ENCODE measurements around the gene COX5A.

Gene COX5A

DNA sequence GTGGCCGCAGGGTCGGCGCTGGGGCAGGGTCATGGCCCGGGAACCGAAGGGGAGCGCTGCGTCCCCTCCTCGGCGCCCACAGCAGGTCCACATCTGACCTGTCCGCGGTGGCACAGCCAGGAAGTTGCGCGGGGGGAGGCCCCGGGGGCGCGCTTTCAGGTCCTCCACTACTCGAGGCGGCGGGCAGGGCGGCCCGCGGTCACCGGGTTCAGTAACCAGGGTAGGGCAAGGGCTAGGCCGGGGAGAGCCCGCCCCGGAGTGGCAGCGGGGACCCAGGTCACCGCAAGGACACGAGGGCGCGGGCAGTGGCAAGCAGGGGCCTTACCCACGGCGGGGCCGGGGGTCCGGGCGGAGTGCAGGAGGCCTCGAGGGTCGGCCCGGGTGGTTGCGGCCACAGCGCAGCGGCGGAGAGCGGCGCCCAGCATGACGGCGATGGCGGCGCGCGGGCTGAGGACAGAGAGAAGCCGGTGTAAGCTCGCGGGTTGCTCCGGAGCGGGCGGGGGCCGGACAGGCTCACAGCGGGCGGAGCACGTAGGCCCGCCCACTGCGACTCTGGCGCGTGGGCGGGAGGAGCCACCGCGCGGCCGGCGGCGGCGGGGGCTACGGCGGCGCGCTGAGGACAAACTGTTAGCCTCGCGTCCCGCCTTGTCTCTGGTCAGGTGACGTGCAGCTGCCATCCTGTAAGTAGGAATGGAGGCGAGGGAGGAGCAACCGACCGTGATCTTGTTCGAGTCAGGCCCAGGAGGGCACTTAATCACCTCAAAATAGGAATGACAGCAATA, at the start of gene COX5A:
Gene COX5A, minus strand, starts transcription at position 484 of the 782 bp plus-strand sequence. Its CDS starts 59 bp downstream, at position 425.
- peak; percentile 92 for DNase-seq

DNA sequence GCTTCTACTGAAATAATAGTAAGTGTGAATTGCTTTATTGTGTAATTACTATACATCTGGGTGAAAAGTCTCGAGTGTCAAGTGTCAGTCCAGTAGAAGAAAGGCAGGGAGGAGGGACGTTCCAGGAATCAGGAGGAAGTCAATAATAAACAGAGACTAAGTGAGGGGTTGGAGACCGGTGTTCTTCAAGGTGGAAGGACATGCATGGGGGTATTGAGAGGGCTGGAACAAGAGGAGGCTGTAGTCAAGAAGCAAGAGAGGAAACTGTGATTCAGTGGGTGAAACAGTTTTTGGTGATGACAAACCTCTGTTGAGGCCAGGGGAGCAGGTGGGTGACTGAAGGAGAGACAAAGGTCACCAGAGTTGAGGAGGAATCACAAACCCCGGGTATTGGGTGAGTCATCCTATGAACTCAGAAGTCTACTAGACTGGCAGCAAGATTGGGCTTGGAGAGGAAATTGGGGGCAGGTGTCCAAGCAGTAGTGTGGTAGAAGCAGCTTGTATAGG, 45.9 kb upstream of the COX5A start:
- DNase-seq: peak; percentile 13

DNA sequence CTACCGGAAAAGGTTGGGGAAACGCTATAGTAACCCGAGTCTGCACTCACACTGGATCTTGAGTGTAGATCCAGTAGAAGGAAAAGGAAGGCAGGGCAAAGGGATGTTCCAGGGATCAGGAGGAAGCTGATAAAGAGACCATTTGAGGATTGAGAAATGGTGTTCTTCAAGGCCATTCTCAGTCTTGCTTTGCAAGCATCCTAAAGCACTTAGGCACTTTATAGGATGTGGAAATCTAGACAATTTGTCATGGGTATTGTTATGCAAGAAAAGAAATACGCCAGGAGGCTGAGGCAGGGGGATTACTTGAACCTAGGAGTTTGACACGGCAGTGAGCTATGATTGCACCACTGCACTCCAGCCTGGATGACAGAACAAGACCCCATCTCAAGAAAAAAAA, 44.3 kb upstream of the COX5A start:
- DNase-seq: no peak

DNA sequence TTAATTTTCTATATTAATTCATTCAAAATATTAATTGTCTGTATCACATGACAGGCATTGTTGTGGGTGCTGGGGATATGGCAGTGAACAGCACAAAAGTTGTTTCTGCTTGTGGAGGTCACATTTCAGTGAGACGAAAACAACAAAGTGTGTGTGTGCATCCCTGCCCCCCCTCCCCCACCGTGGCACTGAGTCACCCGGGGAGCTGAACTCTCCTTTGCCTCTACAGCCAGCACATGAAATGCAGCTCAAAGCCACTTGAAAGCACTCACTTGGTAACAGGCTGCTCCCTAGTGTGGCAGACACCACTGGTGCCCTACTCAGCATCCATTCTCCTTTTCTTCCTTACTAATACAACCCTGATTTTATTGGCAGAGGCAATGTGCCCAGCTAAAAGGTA, 40.6 kb upstream of the COX5A start:
- no peak for DNase-seq

DNA sequence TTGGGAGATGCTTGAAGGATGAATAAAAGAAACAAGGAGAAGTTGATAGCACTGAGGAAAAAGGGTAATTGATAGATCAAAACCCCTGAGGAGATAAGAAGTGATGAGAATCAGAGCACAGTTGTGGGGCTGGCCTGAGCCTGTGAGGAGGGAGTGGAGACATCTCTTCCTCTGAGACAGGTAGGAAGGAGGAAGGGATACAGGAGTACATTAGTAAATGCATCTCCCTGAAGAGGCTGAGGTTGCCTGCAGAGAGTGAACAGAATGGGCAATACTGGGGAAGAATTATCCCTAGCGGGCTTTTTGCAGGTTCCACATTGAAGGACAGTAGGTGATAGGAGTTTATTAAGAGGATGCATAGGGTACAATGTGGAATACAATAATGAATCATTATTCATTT, 40.2 kb upstream of the COX5A start:
- DNase-seq: no peak

DNA sequence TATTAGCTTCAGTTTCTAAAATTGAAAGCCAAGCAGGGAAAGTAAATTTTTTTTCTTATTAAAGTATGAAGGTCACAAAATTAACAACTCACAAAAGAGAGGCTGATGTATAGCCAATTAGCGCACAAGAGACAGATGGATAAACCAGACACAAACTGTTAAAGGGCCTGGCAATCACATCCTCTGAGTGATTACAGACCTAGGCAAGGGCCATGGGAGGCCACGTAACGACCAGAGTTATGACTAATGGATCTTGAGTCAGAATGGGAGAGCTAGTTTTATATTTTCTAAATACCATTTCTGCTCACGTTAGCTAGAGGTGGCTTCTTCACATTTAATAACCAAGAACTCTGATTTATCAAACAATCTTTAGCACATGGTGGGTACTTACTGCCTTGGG, 39.7 kb upstream of the COX5A start:
- DNase-seq: no peak

DNA sequence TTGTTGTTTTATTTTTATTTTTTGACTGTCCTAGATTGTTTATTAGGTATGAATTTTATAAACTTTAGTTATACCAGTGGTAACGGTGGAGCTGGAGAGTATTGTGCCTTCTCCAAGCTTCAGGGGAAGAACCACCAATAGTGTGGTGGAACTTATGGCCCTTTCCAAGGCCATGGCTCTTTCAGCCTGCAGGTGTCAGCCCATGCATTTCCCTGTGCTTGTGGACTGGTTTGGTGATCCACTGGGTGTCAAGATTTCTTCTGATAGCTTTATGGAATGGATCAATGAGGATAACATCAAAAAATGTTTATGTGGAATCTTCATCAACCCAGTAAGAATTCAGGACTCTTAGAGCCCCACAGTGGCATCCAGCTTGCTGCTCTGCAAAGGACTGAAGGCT, 38.3 kb upstream of the COX5A start:
- peak; percentile 3 for DNase-seq

DNA sequence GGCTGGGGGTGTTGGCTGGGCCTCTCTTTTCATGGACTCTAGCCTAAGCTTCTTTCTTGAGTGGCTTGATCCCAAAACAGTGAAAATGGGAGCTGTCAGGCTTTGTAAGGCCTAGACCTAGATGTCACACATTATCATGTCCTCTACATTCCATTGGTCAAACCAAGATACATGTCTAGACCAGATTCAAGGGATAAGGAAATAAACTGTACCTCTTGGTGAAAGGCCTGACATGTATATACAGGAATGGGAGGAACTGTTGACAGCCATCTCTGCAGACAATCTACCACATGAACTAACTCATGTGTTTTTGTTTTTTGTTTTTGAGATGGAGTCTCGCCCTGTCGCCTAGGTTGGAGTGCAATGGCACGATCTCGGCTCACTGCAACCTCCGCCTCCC, 29.8 kb upstream of the COX5A start:
- no peak for DNase-seq

DNA sequence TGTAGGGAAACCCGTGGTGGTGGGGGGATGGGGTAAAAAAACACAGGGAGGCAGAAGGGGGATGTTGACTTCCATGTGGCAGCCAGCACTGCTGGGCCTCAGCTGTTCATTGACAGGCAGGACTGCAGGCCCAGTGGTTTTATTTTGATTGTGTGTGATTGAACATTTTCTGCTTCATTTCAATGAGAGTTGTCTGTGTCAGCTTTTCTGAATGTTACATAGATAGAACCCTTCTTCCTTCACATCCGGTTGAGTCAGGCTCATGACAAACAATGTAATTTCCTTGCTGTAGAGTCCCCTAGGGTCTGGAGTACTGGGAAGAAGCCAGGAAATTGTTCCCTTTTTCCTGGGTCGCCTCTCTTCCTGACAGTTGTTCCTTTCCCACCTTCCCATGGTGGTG, 26.9 kb upstream of the COX5A start:
- no peak for DNase-seq

DNA sequence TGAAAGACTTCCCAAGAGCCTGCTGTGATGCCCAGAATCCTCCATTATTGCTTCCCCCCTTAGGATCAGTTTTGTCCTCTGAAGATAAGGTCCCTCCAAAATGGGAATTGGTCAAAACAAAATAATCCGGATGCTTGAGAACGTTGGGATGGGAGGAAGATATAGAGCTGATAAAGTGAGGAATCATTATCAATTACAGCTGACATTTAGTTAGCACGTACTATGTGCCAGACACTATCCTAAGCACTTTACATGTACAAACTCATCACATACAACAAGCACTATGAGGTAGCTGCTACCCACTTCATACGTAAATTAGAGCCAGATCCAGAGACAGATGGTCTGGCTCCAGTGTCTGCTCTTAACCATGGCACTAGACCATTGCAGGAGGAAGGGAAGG, 25.3 kb upstream of the COX5A start:
- no peak for DNase-seq

DNA sequence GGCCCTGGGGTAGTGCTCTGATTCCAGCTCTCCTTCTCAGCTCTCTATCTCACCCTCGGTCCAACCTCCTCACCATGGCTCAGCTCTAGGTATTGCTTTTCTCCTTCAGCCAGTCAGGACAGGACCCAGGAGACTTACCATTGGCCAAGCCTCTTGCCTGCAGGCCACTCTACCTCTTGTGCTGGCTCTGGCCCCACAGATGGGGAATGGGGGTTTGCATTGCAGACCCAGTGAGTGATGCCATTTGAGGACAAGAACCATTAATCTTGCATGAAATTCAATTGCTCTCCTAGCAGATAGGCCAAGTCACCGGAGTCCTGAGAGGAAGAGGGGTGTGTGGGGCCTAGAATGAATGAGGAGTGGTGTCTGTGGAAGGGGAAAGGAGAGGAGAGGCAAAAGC, 24.8 kb upstream of the COX5A start:
- no peak for DNase-seq

DNA sequence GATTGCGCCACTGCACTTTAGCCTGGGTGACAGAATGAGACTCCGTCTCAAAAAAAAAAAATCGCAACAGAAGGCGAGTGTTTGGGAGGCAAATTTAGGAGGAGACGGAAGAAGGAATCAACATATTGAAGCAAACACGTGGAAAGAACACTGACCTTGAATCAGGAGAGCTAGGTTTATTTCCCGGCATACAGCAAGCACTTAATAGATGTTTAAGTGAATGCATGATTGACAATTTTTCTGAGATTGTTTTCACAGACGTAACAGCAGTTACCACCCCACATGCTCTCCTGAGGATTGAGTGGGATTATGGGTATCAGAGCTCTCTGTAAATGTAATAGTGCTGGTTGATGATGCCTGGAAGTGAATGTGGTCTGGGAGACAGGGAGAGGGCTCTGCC, 24.3 kb upstream of the COX5A start:
- DNase-seq: no peak

DNA sequence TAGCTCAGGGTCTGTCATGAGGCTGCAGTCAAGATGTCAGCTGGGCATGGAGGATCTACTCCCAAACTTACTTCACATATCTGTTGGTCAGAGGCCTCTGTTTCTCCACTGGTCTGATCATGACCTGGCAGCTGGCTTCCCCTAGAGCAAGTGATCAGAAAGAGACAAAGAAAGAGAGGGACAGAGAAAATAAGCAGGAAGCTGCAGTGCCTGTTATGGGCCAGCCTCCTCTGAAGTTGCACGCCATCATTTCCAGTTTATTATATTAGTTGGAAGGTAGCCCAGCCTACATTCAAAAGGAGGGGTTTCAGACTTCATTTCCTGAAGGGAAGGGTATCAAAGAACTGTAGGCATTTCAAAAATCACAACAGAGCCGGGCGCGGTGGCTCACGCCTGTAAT, 23.7 kb upstream of the COX5A start:
- no peak for DNase-seq

DNA sequence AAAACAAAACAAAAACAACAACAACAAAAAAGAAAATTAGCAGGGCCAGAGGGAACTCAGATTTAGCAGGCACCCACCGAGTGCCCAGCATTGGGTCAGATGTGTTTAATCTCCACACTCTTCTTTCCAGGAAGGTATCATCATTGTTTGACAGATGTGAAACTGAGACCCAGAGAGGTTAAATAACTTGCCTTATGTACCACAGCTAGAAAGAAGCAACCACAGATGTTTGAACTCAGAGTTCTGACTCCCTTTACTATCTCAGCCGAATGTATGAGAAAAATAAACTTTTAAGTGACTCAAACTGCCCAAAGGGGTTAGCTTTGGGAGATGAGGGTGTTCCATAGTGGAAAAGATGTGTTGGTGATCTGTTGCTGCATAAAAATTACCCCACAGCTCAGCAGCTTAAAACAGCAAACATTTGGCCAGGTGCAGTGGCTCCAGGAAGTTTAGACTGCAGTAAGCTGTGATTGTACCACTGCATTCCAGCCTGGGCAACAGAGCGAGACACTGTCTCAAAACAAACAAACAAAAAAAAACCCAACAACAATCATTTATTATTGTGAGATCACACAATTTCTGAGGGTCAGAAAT, 23.2 kb upstream of the COX5A start:
- no peak for DNase-seq

DNA sequence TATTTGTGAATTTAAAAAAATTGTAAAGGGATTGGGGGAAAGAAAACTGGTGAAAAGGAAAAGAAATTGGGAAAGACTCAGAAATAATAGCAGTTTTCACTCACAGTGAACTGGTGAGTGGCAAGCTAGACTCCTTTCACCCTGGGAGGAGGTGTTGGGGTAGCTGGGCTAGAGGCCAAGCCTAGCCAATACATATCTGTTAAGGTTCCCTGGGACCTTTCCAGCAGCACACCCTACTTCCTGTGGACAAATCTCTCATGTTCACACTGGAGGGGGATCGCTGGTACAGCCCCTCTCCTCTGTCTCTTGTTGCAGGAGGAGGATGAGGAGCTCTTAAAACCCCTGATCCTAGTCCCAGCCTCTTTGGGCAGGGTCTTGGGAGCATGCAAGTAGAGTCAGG, 22.4 kb upstream of the COX5A start:
- DNase-seq: no peak

DNA sequence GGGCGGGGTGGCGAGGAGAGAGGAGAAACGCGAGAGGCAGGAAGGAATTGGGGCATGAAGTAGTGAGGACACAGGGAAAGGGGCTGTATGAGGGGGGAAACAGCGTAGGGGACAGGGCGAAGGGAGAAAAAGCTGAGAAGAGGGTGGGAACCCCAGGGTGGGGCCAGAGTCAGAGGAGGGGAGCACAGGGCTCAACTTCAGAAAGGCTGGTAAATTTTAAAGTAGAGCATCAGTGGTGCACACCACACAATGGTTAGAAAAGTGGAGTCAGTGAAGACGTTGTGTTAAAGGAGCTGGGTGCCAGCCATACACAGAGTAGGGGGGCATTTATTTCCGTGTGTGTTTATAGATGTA, 21.7 kb upstream of the COX5A start:
- no peak for DNase-seq

DNA sequence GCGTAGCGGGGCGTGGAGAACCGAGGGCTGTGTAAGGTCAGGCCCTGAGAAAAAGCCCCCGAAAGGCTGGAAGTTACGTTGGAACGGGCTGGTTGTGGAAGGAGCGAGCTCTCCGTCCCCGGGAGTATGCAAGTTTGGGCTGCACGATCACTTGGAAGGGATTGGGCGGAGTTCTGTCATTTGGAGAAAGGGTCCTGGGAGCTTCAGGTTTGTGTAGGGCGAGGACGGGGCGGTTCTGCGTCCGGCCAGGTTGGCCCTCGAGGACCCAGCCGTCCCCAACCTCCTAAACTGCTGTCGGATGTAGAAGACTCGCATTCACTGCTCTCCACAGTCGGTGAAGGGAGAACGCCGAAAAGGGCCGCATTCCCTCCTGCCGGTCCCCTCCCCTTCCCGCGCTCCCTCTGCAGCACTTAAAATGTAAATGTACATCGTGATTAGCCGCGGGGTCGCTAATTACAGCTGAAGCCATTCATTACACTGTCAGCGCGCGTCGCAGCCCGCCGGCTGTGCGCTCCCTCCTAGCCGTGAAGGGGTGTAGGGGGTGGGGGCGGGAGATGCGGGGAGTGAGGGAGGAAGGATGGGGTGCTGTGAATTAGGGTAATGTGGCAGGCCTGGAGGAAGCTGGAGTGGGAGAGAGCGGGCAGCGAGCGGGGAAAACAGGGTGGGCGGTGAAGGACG, 21.2 kb upstream of the COX5A start:
- peak; percentile 58 for DNase-seq

DNA sequence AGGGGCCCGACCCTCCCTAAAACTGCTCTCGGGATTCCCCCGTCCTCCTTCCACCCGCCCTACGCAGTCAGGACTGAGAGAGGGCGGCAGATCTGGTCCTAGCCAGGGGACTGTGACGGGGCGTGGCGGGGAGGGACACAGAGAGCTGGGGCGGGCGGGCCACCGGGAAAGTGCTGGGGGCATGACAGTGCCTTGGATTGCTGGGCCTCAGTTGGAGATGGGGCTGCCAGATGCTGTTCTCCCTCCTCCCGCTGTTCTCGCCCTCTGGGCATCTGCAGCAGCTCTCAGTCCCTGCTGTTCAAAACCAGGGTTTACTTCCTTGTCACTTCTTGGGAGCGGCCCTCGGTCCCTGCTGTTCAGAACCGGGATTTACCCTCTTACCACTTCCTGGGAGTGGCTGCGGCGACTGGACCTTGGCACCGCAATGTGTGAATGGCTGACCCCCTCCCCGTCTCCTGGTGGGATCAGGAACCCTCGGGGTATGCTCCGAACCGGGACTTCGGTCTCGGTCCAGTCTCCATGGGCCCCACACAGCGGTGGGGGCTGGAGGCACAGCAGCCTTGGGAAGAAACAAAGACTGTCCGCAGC, 20.5 kb upstream of the COX5A start:
- DNase-seq: peak; percentile 68

DNA sequence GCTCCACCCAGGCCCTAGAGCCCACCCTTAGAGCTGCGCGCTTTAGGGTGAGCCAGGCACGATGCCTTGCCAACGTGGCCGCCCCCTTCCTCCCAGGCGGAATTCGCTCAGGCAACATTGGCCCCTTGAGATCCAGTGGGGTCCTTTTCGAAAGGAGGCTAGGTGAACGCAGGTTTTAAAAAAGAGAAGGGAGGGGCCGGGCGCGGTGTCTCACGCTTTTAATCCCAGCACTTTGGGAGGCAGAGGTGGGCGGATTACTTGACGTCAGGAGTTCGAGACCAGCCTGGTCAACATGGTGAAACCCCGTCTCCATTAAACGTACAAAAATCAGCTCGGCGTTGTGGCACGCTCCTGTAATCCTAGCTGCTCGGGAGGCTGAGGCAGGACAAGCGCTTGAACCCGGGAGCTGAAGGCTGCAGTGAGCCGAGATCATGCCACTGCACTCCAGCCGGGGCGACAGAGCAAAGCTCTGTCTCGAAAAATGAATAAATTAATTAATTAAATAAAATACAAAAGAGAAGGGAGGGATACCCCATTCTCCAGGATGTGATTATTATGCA, 19.7 kb upstream of the COX5A start:
- DNase-seq: no peak

DNA sequence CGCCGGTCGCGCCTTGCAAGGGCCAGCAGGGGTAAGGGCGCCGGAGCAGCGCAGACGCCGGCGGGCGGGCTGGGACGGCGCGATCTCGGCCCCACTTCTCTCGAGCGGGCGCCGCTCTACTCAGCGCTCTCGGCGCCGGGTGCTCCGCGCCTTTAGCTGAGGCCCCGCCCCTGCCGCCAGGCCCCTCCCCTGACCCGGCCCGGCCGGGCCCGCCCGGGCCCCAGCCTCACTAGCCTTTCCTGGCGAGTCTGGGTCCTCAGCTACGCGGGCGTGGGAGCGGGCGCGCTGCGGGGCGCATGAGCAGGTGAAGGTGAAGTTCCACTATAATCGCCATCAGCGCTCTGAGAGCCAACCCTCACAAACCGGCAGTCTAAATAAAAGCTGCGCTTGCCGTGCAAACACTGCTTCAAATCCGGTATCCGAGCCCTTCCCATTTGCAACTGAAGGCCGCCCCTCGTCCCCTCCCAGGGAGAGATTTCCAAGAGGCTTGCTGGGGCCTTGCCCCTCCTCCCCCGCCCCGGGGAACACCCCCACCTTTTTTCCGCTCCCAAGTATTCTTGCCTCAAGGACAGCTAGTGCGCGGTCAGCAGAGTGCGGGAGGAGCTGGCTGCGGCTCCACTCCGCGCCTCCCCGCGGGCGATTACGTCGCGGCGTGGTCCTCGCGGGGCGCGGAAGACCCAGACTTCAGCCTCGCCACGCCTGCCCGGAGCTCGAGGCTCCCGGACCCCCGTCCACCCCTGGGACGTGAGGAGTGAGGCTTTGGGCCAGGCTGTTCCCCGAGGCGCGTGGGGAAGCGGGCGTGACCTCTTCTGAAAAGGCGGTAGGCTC, 19.0 kb upstream of the COX5A start, which contains the start of gene RPP25:
Gene RPP25, minus strand, starts transcription at position 125 of the 828 bp plus-strand sequence. CDS start 189 bp downstream, outside the sequence.
- DNase-seq: peak; percentile 84

DNA sequence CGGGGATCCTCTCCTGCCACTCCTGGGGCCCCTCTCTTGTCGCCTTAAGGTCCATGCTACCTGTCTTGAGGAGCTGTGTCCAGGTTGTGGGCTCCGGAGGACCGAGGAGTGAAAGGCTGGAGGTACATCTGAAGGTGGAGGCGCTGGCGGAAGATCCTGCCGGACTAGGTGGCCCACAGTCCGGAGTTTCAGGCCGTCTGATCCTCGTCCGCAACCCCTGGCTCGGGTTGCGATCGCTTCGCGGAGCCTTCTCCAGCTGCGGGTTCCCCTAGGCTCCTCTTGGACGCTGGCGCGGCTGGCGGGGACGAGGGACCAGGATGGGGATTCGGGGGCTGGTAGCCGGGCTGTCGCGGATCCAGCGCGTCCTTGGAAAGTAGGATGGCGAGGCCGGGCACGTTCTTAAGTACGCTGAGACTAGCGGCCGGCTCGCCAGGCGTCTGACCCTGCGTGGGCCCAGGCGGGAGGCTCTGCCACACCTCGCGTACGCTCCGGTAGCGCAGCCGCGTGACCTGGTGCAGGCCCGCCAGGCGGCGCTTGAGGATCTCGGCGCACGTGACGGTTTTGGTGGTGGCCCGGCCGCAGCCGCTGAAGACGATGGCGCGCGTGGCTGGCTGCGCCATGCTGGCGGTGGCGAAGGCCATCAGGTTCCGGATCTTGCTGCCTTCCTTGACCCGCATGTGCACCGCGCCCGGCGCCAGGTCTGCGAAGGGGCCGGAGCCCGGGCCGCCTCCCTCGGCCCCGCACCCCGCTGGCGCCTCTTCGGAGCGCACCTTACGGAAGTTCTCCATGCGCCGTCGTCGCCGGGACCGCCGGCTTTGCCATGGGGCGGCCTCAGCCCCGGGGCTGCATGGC, 18.1 kb upstream of the COX5A start:
- DNase-seq: peak; percentile 39

All from NCI-H146 (cell line).